Measurements from ENCODE around the gene SEPTIN11.

SEPTIN11 gene

GRCh38 chr4:76923619-76924357 is 25.8 kb upstream of the SEPTIN11 start:
- no peaks in the 10 kb centered on the region for H3K36me3 ChIP-seq (ENCODE audit: insufficient read depth, low read length)
- no peak overlapping the region for H2AFZ ChIP-seq (ENCODE audit: low read length)
- H3F3A ChIP-seq (ENCODE audit: insufficient read depth, low read length): no peaks in the 10 kb centered on the region
- H3K4me2 ChIP-seq (ENCODE audit: low read length): no peak overlapping the region
- no peaks in the 10 kb centered on the region for H3K9me2 ChIP-seq (ENCODE audit: low read depth, low read length)
- H4K20me1 ChIP-seq (ENCODE audit: insufficient read depth, low read length): no peaks in the 10 kb centered on the region
- no peaks in the 10 kb centered on the region for H3K4me1 ChIP-seq (ENCODE audit: insufficient read depth, low read length, severe bottlenecking)
- no peak for TF ChIP-seq EZH2 (IDR thresholded peaks at IDR 0.05; ENCODE audit: borderline replicate concordance, low read length)
- TF ChIP-seq, protein P1, sequence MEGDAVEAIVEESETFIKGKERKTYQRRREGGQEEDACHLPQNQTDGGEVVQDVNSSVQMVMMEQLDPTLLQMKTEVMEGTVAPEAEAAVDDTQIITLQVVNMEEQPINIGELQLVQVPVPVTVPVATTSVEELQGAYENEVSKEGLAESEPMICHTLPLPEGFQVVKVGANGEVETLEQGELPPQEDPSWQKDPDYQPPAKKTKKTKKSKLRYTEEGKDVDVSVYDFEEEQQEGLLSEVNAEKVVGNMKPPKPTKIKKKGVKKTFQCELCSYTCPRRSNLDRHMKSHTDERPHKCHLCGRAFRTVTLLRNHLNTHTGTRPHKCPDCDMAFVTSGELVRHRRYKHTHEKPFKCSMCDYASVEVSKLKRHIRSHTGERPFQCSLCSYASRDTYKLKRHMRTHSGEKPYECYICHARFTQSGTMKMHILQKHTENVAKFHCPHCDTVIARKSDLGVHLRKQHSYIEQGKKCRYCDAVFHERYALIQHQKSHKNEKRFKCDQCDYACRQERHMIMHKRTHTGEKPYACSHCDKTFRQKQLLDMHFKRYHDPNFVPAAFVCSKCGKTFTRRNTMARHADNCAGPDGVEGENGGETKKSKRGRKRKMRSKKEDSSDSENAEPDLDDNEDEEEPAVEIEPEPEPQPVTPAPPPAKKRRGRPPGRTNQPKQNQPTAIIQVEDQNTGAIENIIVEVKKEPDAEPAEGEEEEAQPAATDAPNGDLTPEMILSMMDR (IDR thresholded peaks at IDR 0.05; ENCODE audit: low read length): no peak
- no peak overlapping the region for H3K9ac ChIP-seq (ENCODE audit: low read length)
- H3K4me3 ChIP-seq (ENCODE audit: low read depth, low read length, poor library complexity, severe bottlenecking): no peak overlapping the region
- H3K27me3 ChIP-seq (ENCODE audit: insufficient read depth, low read length): no peaks in the 10 kb centered on the region
- H3K79me2 ChIP-seq (ENCODE audit: insufficient read depth, low read length): no peaks in the 10 kb centered on the region
- no peak overlapping the region for H3K27ac ChIP-seq (ENCODE audit: low read depth, low read length, poor library complexity, severe bottlenecking)
- no peaks in the 10 kb centered on the region for H3K9me3 ChIP-seq (ENCODE audit: low read length)

GRCh38 chr4:76926841-76927240 is 22.7 kb upstream of the SEPTIN11 start:
- no peak overlapping the region for H3K4me3 ChIP-seq (ENCODE audit: low read depth, low read length, poor library complexity, severe bottlenecking)
- H3K9me2 ChIP-seq (ENCODE audit: low read depth, low read length): no peaks in the 10 kb centered on the region
- H3K4me1 ChIP-seq (ENCODE audit: insufficient read depth, low read length, severe bottlenecking): no peaks in the 10 kb centered on the region
- H2AFZ ChIP-seq (ENCODE audit: low read length): no peak overlapping the region
- no peak overlapping the region for H3K27ac ChIP-seq (ENCODE audit: low read depth, low read length, poor library complexity, severe bottlenecking)
- no peaks in the 10 kb centered on the region for H3K36me3 ChIP-seq (ENCODE audit: insufficient read depth, low read length)
- no peak for TF ChIP-seq EZH2 (IDR thresholded peaks at IDR 0.05; ENCODE audit: borderline replicate concordance, low read length)
- TF ChIP-seq, protein P1 (IDR thresholded peaks at IDR 0.05; ENCODE audit: low read length): no peak
- no peak overlapping the region for H3K4me2 ChIP-seq (ENCODE audit: low read length)
- no peaks in the 10 kb centered on the region for H3F3A ChIP-seq (ENCODE audit: insufficient read depth, low read length)
- no peaks in the 10 kb centered on the region for H3K79me2 ChIP-seq (ENCODE audit: insufficient read depth, low read length)
- H3K27me3 ChIP-seq (ENCODE audit: insufficient read depth, low read length): no peaks in the 10 kb centered on the region
- no peaks in the 10 kb centered on the region for H4K20me1 ChIP-seq (ENCODE audit: insufficient read depth, low read length)
- no peak overlapping the region for H3K9ac ChIP-seq (ENCODE audit: low read length)
- no peaks in the 10 kb centered on the region for H3K9me3 ChIP-seq (ENCODE audit: low read length)

GRCh38 chr4:76930685-76931084 is 18.9 kb upstream of the SEPTIN11 start:
- TF ChIP-seq, protein P1 (IDR thresholded peaks at IDR 0.05; ENCODE audit: low read length): no peak
- no peak for TF ChIP-seq EZH2 (IDR thresholded peaks at IDR 0.05; ENCODE audit: borderline replicate concordance, low read length)
- H3K79me2 ChIP-seq (ENCODE audit: insufficient read depth, low read length): no peaks in the 10 kb centered on the region
- H4K20me1 ChIP-seq (ENCODE audit: insufficient read depth, low read length): no peaks in the 10 kb centered on the region
- H3K9me3 ChIP-seq (ENCODE audit: low read length): no peaks in the 10 kb centered on the region
- H3K4me2 ChIP-seq (ENCODE audit: low read length): no peak overlapping the region
- no peak overlapping the region for H3K9ac ChIP-seq (ENCODE audit: low read length)
- no peaks in the 10 kb centered on the region for H3K4me1 ChIP-seq (ENCODE audit: insufficient read depth, low read length, severe bottlenecking)
- no peak overlapping the region for H3K4me3 ChIP-seq (ENCODE audit: low read depth, low read length, poor library complexity, severe bottlenecking)
- H3K27me3 ChIP-seq (ENCODE audit: insufficient read depth, low read length): no peaks in the 10 kb centered on the region
- no peaks in the 10 kb centered on the region for H3K9me2 ChIP-seq (ENCODE audit: low read depth, low read length)
- H3K36me3 ChIP-seq (ENCODE audit: insufficient read depth, low read length): no peaks in the 10 kb centered on the region
- H2AFZ ChIP-seq (ENCODE audit: low read length): no peak overlapping the region
- H3K27ac ChIP-seq (ENCODE audit: low read depth, low read length, poor library complexity, severe bottlenecking): no peak overlapping the region
- H3F3A ChIP-seq (ENCODE audit: insufficient read depth, low read length): no peaks in the 10 kb centered on the region

Measured in OCI-LY1 (cell line).